GM18519 (cell line): ENCODE results near the gene CDON.
"Not testable (repeated sequence)": the region's sequence is repeated elsewhere in the genome, so short reads cannot be mapped to it uniquely, and the experiment has no call there.

ENCODE experiments used
- ATAC-seq: cut with Tn5 transposase; IDR thresholded peaks from one replicate; pipeline ENCODE4 v1.9.1; 2021; ENCODE audit warnings: mild to moderate bottlenecking, moderate library complexity; ENCODE audit not compliant: unreplicated experiment, low FRiP score

Gene CDON

DNA sequence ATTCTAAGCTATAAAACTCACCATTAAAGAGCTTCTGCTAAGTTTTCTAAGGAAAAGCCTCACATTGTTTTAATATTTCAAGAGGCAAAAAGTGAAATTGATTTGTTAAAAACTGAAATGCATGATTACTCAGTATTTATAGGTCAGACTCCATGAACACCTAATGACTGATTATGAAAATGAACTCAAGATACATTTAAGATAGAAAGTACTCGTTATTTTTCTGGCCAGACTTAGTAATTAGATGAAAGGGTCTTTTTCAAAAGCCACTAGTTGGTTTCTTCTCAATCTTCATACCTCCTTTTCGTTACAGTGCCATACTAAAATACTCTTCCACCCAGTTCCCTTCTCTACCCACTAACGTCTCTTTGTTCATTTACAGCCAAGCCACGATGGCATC is 60.5 kb downstream of the CDON start:
- no peak for ATAC-seq

DNA sequence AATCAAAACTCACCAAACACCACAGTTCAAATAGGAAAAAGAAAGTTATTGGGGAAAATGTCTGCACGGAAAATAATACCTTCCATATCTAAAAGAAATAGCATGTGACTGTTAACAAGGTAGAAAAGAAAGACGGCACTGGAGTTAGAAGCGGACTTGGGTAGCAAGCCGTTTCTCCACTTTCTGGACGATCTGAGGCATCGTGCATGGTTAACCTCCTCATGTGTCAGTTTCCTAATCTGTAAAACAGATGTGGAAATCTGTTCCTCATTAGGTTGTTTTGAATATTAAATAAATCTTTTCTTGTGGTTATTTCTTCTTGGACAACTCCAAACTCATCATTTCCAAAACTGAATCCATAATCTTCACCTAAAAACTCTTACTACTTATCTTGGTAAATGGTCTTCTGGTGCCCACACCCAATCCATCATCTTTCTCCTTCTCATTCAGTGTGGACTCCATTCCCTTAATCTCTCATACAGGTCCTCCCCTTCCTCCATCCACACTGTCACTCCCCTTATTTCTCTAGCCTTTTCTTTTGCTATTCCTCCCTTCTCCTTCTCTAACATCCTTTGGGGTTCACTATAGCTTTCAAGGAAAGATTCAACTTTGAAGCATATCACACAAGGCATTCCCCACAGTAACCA is 63.3 kb downstream of the CDON start:
- ATAC-seq: no peak

DNA sequence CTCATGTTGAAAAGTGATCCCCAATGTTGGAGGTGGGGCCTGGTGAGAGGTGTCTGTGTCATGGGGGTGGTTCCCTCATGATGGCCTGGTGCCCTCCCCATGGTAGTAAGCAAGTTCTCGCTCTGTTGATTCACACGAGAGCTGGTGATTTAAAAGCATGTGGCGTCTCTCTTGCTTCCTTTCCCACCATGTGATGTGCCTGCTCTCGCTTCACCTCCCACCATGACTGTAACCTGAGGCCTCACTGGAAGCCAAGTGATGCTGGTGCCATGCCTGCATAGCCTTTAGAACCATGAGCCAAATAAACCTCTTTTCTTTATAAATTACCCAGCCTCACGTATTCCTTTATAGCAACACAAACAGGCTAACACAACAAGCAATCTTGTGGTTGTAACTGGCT is 64.4 kb downstream of the CDON start:
- no peak for ATAC-seq

DNA sequence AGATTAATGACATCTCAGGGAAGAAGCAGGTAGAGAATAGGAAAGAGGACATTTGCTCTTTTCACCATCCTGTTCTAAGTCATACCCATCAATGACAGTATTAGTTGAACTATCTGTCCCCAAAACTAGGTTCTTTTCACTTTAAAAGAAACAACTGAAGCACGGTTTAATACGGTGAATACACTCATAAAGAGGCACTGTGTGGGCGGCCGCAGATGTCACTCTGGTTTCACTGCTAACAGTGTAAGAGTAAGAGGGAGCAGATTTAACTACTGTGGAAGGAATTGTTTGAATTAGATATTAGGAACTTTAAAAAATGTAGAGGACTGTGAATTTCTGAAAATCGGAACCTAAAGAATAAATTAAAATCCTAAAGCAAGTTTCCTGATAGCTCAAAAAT is 67.4 kb downstream of the CDON start:
- peak; percentile 98 for ATAC-seq

DNA sequence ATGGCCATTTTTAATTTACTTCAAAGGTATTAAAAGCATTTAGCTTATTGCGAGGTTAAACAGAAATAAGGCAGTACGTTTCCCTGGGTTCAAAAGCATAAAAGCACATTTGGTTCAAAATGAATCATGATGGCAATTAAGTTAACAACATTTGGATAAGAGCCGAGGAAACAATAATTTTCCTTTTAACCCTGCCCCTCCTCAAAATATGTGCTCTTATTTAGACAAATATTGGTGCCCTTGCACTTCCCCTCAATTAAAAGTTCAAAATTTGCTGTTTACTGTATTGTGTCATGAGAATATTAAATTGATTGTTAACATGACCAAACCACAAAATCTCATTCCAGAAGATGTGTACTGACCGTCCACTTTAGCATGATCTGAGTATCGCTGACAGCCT is 68.2 kb downstream of the CDON start:
- no peak for ATAC-seq

DNA sequence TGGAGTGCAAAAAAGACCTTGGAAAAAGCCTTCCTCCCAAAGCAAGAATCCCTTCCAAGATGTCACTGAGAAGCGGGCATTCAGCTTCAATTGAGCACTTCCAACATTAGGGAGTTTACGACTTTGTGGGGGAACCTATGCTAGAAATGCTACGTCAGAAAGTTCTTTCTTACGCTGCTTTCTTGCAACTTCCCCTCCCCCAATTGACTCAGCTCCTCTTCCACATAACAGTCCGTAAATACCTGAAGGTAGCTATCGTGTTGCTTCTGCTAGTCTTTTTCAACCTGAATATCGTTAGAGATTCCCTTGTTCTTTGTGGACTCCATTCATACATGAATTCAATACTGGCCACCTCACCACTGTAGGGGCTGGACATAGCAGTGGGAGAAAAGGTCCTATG is 69.8 kb downstream of the CDON start:
- ATAC-seq: no peak

DNA sequence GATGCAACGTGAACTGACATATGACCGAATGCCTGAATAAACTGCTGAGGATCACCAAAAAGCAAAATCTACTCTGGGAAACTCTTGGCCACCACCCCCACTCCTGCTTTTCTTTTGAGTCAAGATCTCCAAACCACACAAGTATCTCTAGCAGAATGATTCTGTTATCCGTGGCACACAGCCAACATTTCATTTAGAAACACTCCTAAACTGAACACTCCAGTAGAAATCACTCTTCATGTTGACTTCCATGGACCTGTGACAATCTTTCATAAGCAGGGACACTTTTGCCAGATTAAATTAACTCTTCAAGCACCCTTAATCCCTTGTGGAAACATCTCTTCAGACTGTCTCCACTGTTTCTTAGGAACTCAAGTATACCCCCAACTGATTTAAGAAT is 72.4 kb downstream of the CDON start:
- ATAC-seq: no peak

DNA sequence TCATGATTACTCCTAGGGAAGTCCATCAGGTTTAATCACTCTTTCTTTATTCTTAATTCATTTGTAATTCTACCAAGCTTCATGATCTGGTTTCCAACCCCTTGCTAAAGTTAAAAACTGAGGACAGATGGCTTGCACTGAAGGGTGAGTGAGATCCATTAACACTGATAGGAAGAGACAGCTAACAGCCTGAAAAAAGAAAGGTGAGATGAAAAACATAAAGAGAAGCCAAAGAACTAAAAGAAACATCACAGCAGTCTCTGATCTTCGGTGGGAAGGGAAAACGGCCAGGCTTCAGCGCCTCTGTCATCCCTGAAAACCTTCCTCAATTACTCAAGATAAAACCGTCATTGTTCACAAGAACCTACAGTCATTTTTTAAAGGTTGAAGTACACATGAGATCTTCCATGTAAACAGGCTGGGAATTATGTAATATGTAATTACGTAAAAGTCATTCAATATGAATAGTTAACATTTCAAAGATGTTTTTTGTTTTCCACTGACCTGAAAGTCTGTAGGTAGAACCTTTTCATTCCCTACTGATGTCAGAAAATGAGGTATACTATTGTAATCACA is 75.5 kb downstream of the CDON start:
- no peak for ATAC-seq

DNA sequence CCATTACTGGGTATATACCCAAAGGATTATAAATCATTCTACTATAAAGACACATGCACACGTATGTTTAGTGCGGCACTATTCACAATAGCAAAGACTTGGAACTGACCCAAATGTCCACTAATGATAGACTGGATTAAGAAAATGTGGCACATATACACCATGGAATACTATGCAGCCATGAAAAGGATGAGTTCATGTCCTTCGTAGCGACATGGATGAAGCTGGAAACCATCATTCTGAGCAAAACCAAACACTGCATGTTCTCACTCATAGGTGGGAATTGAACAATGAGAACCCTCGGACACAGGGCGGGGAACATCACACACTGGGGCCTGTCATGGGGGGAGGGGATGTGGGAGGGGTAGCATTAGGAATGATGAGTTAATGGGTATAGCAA is 76.7 kb downstream of the CDON start:
- ATAC-seq: not testable (repeated sequence)

DNA sequence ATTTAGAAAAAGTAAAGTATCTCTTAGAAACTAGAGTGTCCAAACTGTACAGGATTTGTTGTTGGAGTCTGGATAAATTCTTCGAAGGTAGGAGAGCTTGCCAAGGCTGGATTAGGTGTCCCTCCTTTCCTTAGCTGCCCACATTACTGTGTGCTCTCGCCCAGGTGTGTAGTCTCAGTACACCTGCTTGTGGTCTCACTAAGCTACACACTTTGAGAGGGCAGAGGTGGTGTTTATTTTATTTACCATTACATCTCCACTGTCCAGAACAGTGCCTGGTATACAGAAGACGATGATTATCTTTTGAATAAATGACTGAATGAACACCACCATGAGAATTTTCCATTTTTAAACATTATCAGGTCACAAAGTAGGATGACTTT is 80.3 kb downstream of the CDON start:
- no peak for ATAC-seq

DNA sequence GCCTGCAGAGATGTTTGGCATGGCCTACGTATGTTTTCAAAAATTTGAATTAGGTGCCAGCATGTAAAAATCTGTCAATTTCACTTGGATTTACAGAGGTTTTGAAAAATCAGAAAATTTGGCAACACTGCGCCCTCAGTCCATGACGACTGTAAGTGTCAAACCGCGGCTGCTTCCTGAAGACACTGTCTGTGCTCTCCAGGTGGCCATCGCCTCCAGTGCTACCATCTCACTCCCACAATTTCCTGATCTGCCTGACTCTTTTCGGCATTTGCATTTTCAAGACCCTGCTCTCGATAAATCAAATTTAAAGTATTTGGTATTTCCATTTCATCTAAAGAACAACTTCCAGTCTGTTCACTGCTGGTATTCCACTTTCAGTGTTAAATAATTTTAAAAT is 82.2 kb downstream of the CDON start:
- no peak for ATAC-seq

DNA sequence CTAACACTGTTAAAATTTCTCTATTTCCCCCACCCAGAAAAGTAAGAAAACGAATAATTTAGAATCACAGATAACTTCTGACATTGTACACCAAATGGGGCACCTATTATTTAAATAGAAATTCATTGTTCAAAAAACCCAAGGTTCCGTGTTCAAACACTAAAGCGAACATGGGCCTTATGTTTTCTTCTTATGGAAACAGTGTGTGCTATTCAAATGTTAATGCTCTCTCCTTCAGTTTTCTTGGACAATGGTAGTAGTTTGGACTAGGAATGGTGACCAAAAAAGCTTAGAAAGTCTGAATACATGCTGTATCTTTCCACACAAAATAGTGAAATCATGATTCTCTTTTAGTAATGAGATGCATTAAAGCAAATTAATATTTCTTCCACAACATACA is 83.2 kb downstream of the CDON start:
- ATAC-seq: no peak

DNA sequence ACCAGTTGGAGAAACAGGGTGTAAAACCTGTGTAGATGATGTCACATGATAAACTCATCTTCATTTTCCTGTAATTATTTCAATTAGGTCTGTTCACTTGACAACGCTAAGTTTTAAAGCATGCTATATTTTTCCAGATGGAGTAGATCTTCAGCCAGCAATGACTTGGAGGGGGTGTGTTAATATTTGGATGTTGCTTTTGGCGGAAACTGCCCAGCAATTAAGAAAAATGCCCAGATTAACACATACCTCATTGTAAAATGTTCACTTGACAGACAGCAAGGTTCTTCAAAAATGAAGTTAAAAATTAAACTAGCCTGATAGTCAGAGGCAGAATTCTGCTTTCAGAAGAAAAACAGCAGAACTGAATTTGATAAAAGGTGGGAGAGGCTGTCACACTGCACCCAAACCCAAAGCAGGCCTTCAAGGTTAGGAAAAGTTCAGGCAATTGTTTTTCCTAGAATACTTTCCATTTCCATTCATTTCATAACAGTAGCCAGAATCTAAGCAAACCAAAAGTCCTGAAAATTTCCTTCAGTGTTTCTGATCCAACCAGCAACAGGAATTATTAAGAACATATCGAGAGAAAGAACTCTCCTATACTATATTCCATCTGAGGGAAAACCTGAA is 83.8 kb downstream of the CDON start:
- ATAC-seq: no peak

DNA sequence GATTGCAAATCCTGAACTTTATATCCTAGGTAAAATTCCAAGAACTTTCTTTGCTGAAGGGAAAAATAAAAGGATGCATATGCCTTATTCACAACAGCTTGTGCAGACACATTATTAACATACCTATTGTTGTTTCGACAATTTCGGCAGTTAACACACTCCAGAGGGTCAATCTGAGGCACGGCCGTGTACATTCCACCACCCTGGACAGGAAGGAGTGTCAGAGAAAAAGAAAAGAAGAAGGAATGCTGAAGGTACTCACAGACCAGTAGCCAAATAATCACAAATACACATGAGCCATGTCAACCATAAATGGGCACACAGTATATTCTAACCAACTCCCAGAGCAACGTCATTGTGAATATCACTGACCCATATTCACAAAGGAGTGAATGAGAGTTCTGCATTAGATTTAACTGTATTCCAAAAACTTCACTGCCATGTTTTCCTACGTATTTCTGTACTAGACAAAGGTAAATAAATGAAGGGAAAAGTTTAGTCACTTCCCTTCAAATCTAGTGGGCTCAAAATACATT is 84.4 kb downstream of the CDON start:
- ATAC-seq: no peak

DNA sequence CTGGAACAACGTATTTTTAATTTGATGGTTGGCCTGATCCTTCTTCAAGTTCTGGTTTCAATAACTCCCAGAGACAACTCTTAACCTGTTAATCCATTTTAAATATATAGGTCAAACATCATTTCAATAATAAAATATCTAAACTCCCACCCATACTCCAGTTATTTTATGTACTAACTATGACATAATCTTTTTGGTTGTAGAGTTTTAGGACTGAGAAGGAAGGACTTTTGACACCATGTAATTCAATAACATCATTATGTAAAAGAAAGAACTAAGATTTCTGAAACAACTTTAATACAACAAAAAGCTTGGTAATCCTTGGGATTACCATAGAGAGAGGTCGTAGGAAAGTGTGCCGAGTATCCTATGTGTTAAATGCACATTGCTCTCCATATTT is 85.3 kb downstream of the CDON start:
- no peak for ATAC-seq

DNA sequence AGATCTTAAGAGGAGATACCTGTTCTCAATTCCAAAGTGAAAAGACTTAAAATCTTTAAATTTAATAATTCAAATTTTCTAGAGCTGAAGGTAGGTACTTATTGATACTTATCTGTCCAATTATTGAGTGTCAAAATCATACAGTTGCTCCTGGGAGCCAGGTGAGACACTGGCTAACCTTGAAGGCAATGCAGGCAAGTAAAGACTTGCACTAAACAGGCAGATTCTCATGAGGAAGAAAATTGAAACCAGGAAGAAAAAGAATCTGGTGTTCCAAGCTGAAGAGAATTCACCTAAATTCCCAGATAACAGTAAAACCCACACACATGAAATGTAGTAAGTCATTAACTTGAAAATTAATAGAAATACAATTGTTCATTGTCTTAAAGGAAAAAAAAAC is 86.5 kb downstream of the CDON start:
- ATAC-seq: no peak

DNA sequence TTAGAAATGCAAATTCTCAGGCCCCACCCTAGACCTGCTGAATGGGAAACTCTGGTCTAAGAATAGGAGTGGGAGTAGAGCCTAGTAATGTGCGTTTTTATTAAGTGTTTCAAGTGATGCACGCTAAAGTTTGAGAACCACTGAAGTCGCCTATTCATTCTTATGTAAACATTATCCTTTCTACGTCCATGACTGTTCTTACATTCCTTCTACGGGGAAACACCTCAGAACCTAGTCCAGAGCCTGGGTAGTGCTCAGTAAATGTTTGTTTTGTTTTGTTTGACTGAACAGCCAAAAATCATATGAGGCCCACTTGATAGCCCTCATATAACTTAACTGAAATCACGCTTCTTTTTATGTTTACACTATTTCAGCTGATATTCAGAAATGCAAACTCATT is 87.0 kb downstream of the CDON start:
- no peak for ATAC-seq

DNA sequence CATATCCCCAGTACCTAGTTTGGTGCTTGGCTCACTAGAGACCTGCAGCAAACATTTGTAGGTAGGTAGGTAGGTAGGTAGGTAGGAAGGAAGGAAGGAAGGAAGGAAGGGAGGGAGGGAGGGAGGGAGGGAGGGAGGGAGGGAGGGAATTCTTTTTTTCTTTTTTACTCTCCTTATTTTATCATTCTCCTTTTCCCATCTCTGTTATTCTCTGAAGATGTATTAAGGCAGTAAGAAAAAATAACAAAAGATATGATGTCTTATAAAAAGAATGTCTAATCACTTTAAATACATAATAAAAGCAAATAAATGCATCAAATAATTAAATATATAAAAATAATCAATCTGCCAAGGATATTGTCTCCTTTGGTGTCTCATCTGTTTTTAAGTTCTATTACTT is 88.4 kb downstream of the CDON start:
- no peak for ATAC-seq

DNA sequence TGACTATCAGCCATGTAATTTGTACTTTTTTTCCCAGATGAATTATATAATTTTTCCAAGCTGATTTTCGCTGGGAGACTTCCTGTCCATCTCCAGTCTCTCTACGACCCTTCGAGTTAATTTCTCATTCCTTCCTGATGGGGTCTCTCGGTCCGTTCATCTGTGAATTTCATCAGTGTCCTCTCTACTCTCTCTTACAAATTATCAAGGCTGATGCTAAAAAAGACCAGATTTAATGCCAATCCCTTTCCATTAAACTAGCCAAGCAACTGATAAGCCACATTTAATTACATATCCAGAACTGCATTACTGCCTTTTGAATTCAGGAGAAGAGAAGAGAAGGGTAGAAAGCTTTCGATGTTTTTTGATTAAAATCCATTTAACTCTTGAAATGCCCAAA is 91.0 kb downstream of the CDON start:
- ATAC-seq: no peak

DNA sequence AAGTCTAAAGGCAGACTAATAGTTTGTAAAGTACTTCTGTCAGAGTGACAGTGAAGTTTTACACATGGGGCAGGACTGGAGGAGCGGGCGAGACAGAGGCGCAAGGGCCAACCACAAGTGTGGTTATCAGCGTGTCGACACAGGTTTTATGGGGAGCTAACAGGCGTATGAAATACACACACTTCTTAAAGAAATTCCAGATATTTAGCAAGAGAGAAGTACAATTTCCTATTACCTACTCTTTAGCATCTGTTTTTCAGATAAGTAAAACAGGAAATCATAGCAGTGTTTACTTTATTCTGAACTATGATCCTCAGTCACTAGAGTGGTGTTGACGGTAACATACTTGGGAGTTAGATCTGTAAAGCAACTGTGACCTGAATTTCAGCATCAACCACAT is 94.3 kb downstream of the CDON start:
- ATAC-seq: no peak

DNA sequence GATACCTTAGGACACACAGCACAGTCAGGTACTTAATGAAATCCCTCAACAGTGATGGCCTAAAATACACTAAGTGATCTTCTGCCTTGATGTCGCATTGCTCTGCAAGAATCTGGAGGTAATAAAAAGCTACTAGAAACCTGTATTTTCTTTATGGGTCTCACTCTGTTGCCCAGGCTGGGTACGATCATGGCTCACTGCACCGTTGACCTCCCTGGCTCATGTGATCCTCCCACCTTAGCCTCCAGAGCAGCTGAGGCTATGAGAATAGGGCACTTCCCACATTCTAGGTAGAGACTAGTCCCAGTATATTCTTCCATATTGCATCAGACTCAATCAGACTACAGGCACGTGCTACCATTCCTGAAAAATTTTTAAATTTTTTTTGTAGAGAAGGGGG is 95.2 kb downstream of the CDON start:
- no peak for ATAC-seq

DNA sequence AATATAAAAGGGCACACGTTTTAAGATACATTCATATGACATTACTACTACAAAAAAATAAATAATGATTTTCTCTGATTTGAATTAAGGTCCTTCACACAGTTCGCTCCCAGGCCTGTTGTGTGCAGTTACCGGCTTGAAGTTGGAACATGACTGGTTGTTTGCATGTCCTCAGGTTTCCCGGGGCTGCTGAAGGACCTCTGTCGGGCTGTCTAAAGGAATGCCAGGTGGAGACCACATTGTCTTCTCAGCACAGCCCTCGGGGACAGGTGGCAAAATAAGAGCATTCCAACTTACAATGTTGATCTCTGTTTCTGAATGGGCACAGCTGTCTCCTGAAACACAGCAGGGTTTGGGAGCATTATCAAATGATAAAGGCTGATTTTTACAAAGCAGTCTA is 101.9 kb downstream of the CDON start:
- no peak for ATAC-seq
